IMR-90 (cell line): Measurements from ENCODE around the gene ST6GALNAC3. TPM values are rescaled to one million over a fixed set of nuclear protein-coding genes. Genes with fewer than 3 reads are reported as not detected.

Source experiments
- ATAC-seq: fragments of 200-7000 bp; cut with Tn5 transposase; 2 replicates; pipeline ENCODE4 v1.9.1; 2020; ENCODE audit warnings: low read depth, mild to moderate bottlenecking, moderate library complexity
- BruUV-seq: library from RNA; stranded (reverse); fragments of 400-500 nt; replicated peaks from 2 replicates; lab custom pipeline; 2021; lab: Mats Ljungman, UMichigan
- CTCF ChIA-PET: fragments of 300-600 bp; formaldehyde crosslinking; extraction: SDS; loops from one replicate; lab custom pipeline; 2021; ENCODE audit warnings: antibody characterized with exemption; lab: Yijun Ruan, JAX
- POLR2A ChIA-PET: fragments of 300-600 bp; sonication (Branson Sonifier 250); formaldehyde crosslinking; loops from one replicate; lab custom pipeline; 2022; ENCODE audit warnings: antibody characterized with exemption; ENCODE audit not compliant: unreplicated experiment; lab: Charles Lee
- DNase-seq: peaks from one replicate; pipeline ENCODE4 v3.0.0; 2013
- H2AFZ ChIP-seq: replicated peaks from 2 replicates; pipeline ENCODE3; 2013; ENCODE audit warnings: low read length, mild to moderate bottlenecking; ENCODE audit not compliant: poor library complexity
- H2AK5ac ChIP-seq: 2 replicates; pipeline ENCODE4 v1.6.1; 2013; ENCODE audit warnings: low read depth, low read length, inconsistent platforms
- H2AK9ac ChIP-seq: replicated peaks from 2 replicates; pipeline ENCODE3; 2013; ENCODE audit warnings: mild to moderate bottlenecking, low read depth, low read length, moderate library complexity; ENCODE audit not compliant: poor library complexity
- H2BK120ac ChIP-seq: 2 replicates; pipeline ENCODE4 v1.6.1; 2013; ENCODE audit warnings: low read depth, low read length, inconsistent platforms
- H2BK15ac ChIP-seq: 3 replicates; pipeline ENCODE4 v1.6.1; 2013; ENCODE audit warnings: low read depth, low read length, inconsistent platforms
- H2BK20ac ChIP-seq: 2 replicates; pipeline ENCODE4 v1.6.1; 2013; ENCODE audit warnings: low read depth, mild to moderate bottlenecking, inconsistent platforms, low read length, moderate library complexity
- H2BK5ac ChIP-seq: 2 replicates; pipeline ENCODE4 v1.6.1; 2013; ENCODE audit warnings: mild to moderate bottlenecking, low read depth, low read length, inconsistent platforms; ENCODE audit not compliant: poor library complexity, severe bottlenecking
- H3K14ac ChIP-seq: replicated peaks from 2 replicates; pipeline ENCODE4 v1.6.1; 2013; ENCODE audit warnings: low read depth, low read length, inconsistent platforms
- H3K18ac ChIP-seq: 2 replicates; pipeline ENCODE4 v1.6.1; 2013; ENCODE audit warnings: low read depth, low read length, control low read depth
- H3K23ac ChIP-seq: 2 replicates; pipeline ENCODE4 v1.6.1; 2013; ENCODE audit warnings: low read depth, low read length, inconsistent platforms
- H3K27ac ChIP-seq: 2 replicates; pipeline ENCODE4 v1.5.1; 2013; ENCODE audit warnings: mild to moderate bottlenecking, control low read depth, low read length; ENCODE audit not compliant: insufficient read depth
- H3K27me3 ChIP-seq: 2 replicates; pipeline ENCODE4 v1.6.1; 2013; ENCODE audit warnings: low read length; ENCODE audit not compliant: control insufficient read depth, insufficient read depth
- H3K36me3 ChIP-seq: 2 replicates; pipeline ENCODE4 v1.6.1; 2013; ENCODE audit warnings: low read length, mixed read lengths; ENCODE audit not compliant: control insufficient read depth, insufficient read depth
- H3K4ac ChIP-seq: 2 replicates; pipeline ENCODE4 v1.6.1; 2013; ENCODE audit warnings: low read depth, low read length, inconsistent platforms
- H3K4me1 ChIP-seq: 2 replicates; pipeline ENCODE4 v1.6.1; 2013; ENCODE audit warnings: low read length, mixed read lengths; ENCODE audit not compliant: control insufficient read depth, insufficient read depth
- H3K4me2 ChIP-seq: 2 replicates; pipeline ENCODE4 v1.6.1; 2013; ENCODE audit warnings: low read depth, mild to moderate bottlenecking, control low read depth, low read length, moderate library complexity
- H3K4me3 ChIP-seq: 2 replicates; pipeline ENCODE4 v1.5.1; 2013; ENCODE audit warnings: low read depth, mild to moderate bottlenecking, control low read depth, low read length, moderate library complexity; ENCODE audit not compliant: insufficient read depth
- H3K56ac ChIP-seq: 2 replicates; pipeline ENCODE4 v1.6.1; 2013; ENCODE audit warnings: low read length, inconsistent platforms; ENCODE audit not compliant: insufficient read depth; ENCODE audit errors: extremely low read depth
- H3K79me1 ChIP-seq, 2 experiments: 2 replicates each; pipeline ENCODE4 v1.6.1; 2013; ENCODE audit warnings: low read length in 2 of 2, inconsistent platforms in 1 of 2, low read depth in 1 of 2
- H3K9ac ChIP-seq: 2 replicates; pipeline ENCODE4 v1.6.1; 2013; ENCODE audit warnings: low read depth, low read length, control low read depth
- H3K9me1 ChIP-seq: 2 replicates; pipeline ENCODE4 v1.6.1; 2013; ENCODE audit warnings: low read length, inconsistent platforms; ENCODE audit not compliant: insufficient read depth
- H3K9me3 ChIP-seq: 2 replicates; pipeline ENCODE4 v1.6.1; 2013; ENCODE audit warnings: low read length; ENCODE audit not compliant: control insufficient read depth, insufficient read depth
- H4K20me1 ChIP-seq: 2 replicates; pipeline ENCODE4 v1.6.1; 2013; ENCODE audit warnings: low read length, inconsistent platforms; ENCODE audit not compliant: insufficient read depth
- H4K5ac ChIP-seq: 2 replicates; pipeline ENCODE4 v1.6.1; 2013; ENCODE audit warnings: mild to moderate bottlenecking, low read depth, low read length, control low read depth
- H4K8ac ChIP-seq, 2 experiments: 2 replicates each; pipeline ENCODE4 v1.6.1; 2013; ENCODE audit warnings: low read depth in 2 of 2, low read length in 2 of 2, control low read depth in 1 of 2, inconsistent platforms in 1 of 2
- H4K91ac ChIP-seq: 2 replicates; pipeline ENCODE4 v1.6.1; 2013; ENCODE audit warnings: low read depth, low read length, inconsistent platforms; ENCODE audit not compliant: insufficient read depth
- BHLHE40 ChIP-seq: fragments of 150-350 bp; IDR thresholded peaks from 2 replicates; pipeline ENCODE4 v1.6.1; 2016; ENCODE audit warnings: mild to moderate bottlenecking, low read depth, low read length
- CEBPB ChIP-seq: IDR thresholded peaks from 2 replicates; pipeline ENCODE4 v1.6.1; 2012; ENCODE audit warnings: low read depth, low read length, improper control_type of control experiment
- CHD1 ChIP-seq: IDR thresholded peaks from 2 replicates; pipeline ENCODE4 v1.6.1; 2012; ENCODE audit warnings: low read depth, low read length, improper control_type of control experiment
- FOS ChIP-seq: fragments of 150-350 bp; IDR thresholded peaks from 2 replicates; pipeline ENCODE4 v1.6.1; 2016; ENCODE audit warnings: low read depth, low read length
- MAFK ChIP-seq: IDR thresholded peaks from 2 replicates; pipeline ENCODE4 v1.6.1; 2012; ENCODE audit warnings: low read depth, low read length, improper control_type of control experiment
- MAZ ChIP-seq: IDR thresholded peaks from 2 replicates; pipeline ENCODE4 v1.6.1; 2012; ENCODE audit warnings: low read depth, mild to moderate bottlenecking, low read length, improper control_type of control experiment, moderate library complexity, borderline replicate concordance
- MXI1 ChIP-seq: IDR thresholded peaks from 2 replicates; pipeline ENCODE4 v1.6.1; 2012; ENCODE audit warnings: low read depth, mild to moderate bottlenecking, low read length, moderate library complexity, borderline replicate concordance
- NFE2L2 ChIP-seq: fragments of 150-350 bp; IDR thresholded peaks from 2 replicates; pipeline ENCODE4 v1.6.1; 2016; ENCODE audit warnings: low read depth, mild to moderate bottlenecking, low read length
- POLR2A ChIP-seq: IDR thresholded peaks from 2 replicates; pipeline ENCODE4 v1.6.1; 2012; ENCODE audit warnings: mild to moderate bottlenecking, low read depth, low read length
- RAD21 ChIP-seq: IDR thresholded peaks from 2 replicates; pipeline ENCODE4 v1.6.1; 2012; ENCODE audit warnings: low read length, improper control_type of control experiment
- RCOR1 ChIP-seq: IDR thresholded peaks from 2 replicates; pipeline ENCODE4 v1.6.1; 2012; ENCODE audit warnings: mild to moderate bottlenecking, low read length, improper control_type of control experiment; ENCODE audit not compliant: insufficient replicate concordance
- RFX5 ChIP-seq: IDR thresholded peaks from 2 replicates; pipeline ENCODE4 v1.8.0; 2012; ENCODE audit warnings: low read depth, mild to moderate bottlenecking, low read length, moderate library complexity
- SMC3 ChIP-seq: fragments of 150-350 bp; IDR thresholded peaks from 2 replicates; pipeline ENCODE4 v1.6.1; 2016; ENCODE audit warnings: low read depth, mild to moderate bottlenecking, antibody characterized with exemption, low read length, moderate library complexity
- WGBS, 2 experiments: methylation state at CpG; one replicate each; pipeline versions ENCODE4 v1.1.5 to v1.1.7; 2013; ENCODE audit warnings: missing lambda C conversion rate in 2 of 2; ENCODE audit not compliant: insufficient read length in 1 of 2; ENCODE audit errors: extremely low coverage in 2 of 2; 5-methylcytosine and 5-hydroxymethylcytosine counted together
- dilution Hi-C: fragments of 300-500 bp; cut with HindIII; formaldehyde crosslinking; loops from one replicate; pipeline ENCODE4 v1.14.3; 2018; ENCODE audit warnings: low sequenced_read_pairs; ENCODE audit not compliant: unreplicated experiment
- in situ Hi-C: fragments of 300-500 bp; cut with MboI; formaldehyde crosslinking; loops from 3 replicates; pipeline ENCODE4 v1.14.3; 2019; ENCODE audit warnings: low sequenced_read_pairs, inconsistent platforms, mixed read lengths
- intact Hi-C: fragments of 100-400 bp; cut with micrococcal nuclease; formaldehyde crosslinking; loops from 2 replicates; pipeline ENCODE4 v1.10.0; 2022
- polyA plus RNA-seq, 3 experiments: library from polyadenylated mRNA; depleted of rRNA; stranded (reverse); fragments of >200 nt; gene quantifications; 2 replicates each; pipeline ENCODE4 v1.2.3, GENCODE V29; 2012; ENCODE audit warnings: low replicate concordance in 1 of 3
- total RNA-seq: library from RNA; depleted of rRNA; stranded (reverse); fragments of >200 nt; gene quantifications from 2 replicates; pipeline ENCODE4 v1.2.3, GENCODE V29; 2012
- TF ChIP-seq, protein P1 (sequence below): conservative IDR thresholded peaks from 2 replicates; pipeline ENCODE4 v1.5.1; 2012; ENCODE audit warnings: mild to moderate bottlenecking, low read depth, low read length, improper control_type of control experiment
- TF ChIP-seq, protein P2 (sequence below): fragments of 150-350 bp; IDR thresholded peaks from 2 replicates; pipeline ENCODE4 v1.6.1; 2016; ENCODE audit warnings: low read depth, mild to moderate bottlenecking, low read length, moderate library complexity, borderline replicate concordance
- TF ChIP-seq, protein P3 (sequence below): fragments of 150-350 bp; IDR thresholded peaks from 2 replicates; pipeline ENCODE4 v1.6.1; 2017; ENCODE audit warnings: mild to moderate bottlenecking, antibody characterized with exemption, low read length, low read depth

The ST6GALNAC3 gene
- total and polyA plus RNA-seq, 2 of the 4 experiments (the other 2 are of a cell fraction): 0.65 to 1.3 TPM

DNA sequence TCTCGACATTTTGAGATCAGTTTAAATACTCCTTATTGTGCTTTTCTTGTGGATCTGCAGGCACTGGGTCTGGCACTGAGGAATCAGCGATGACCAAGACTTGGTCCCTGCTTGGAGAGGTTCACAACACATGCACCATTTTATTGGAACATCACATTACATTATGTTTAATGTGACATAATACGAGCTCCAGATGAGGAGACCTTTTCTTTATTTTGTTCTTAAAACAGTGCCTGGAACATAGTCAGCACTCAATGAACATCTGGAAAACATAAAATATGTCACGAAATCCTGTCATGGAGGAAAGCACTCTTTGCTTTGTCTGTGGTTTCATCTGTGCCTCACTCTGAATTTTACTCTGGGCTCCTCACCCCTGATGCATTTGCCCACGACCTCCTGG lies 110.7 kb downstream of the ST6GALNAC3 start:
- Histone ChIP-seq H3K36me3 (no peaks in the 10 kb centered on the region), H3K79me1 (no peaks in the 10 kb centered on the region), H3K56ac (no peak overlapping the region), H3K27me3 (no peaks in the 10 kb centered on the region), H4K5ac (no peak overlapping the region), H2AK9ac (no peak overlapping the region), H3K14ac (no peak overlapping the region), H3K4me3 (no peak overlapping the region), H2BK5ac (no peak overlapping the region), H4K8ac (no peak overlapping the region), H3K9me1 (no peaks in the 10 kb centered on the region), H4K91ac (no peak overlapping the region), H3K18ac (no peak overlapping the region), H4K20me1 (no peaks in the 10 kb centered on the region), H3K23ac (no peak overlapping the region), H2BK20ac (no peak overlapping the region), H2AFZ (no peak overlapping the region), H3K27ac (no peak overlapping the region), H3K9ac (no peak overlapping the region), H2BK15ac (no peak overlapping the region), H3K4ac (no peak overlapping the region), H2BK120ac (no peak overlapping the region), H2AK5ac (no peak overlapping the region), H3K9me3 (no peaks in the 10 kb centered on the region), H3K4me2 (no peak overlapping the region), H3K4me1 (no peaks in the 10 kb centered on the region)
- TF ChIP-seq RCOR1: no peak
- TF ChIP-seq, protein P1, sequence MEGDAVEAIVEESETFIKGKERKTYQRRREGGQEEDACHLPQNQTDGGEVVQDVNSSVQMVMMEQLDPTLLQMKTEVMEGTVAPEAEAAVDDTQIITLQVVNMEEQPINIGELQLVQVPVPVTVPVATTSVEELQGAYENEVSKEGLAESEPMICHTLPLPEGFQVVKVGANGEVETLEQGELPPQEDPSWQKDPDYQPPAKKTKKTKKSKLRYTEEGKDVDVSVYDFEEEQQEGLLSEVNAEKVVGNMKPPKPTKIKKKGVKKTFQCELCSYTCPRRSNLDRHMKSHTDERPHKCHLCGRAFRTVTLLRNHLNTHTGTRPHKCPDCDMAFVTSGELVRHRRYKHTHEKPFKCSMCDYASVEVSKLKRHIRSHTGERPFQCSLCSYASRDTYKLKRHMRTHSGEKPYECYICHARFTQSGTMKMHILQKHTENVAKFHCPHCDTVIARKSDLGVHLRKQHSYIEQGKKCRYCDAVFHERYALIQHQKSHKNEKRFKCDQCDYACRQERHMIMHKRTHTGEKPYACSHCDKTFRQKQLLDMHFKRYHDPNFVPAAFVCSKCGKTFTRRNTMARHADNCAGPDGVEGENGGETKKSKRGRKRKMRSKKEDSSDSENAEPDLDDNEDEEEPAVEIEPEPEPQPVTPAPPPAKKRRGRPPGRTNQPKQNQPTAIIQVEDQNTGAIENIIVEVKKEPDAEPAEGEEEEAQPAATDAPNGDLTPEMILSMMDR: no peak
- no peak for TF ChIP-seq BHLHE40
- no peak for TF ChIP-seq FOS
- TF ChIP-seq MAZ: no peak
- TF ChIP-seq, protein P2, sequence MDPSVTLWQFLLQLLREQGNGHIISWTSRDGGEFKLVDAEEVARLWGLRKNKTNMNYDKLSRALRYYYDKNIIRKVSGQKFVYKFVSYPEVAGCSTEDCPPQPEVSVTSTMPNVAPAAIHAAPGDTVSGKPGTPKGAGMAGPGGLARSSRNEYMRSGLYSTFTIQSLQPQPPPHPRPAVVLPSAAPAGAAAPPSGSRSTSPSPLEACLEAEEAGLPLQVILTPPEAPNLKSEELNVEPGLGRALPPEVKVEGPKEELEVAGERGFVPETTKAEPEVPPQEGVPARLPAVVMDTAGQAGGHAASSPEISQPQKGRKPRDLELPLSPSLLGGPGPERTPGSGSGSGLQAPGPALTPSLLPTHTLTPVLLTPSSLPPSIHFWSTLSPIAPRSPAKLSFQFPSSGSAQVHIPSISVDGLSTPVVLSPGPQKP: no peak
- TF ChIP-seq MXI1: no peak
- no peak for TF ChIP-seq RAD21
- no peak for TF ChIP-seq CHD1
- TF ChIP-seq, protein P3, sequence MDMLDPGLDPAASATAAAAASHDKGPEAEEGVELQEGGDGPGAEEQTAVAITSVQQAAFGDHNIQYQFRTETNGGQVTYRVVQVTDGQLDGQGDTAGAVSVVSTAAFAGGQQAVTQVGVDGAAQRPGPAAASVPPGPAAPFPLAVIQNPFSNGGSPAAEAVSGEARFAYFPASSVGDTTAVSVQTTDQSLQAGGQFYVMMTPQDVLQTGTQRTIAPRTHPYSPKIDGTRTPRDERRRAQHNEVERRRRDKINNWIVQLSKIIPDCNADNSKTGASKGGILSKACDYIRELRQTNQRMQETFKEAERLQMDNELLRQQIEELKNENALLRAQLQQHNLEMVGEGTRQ: no peak
- no peak for TF ChIP-seq RFX5
- TF ChIP-seq CEBPB: no peak
- TF ChIP-seq NFE2L2: no peak
- no peak for TF ChIP-seq POLR2A
- TF ChIP-seq MAFK: no peak
- no peak for TF ChIP-seq SMC3
- ChIA-PET CTCF (no interaction called here), POLR2A (no interaction called here)
- dilution Hi-C loops: no loop called here
- intact Hi-C loops: no loop called here
- BruUV-seq: no TSS peak
- 43% methylated on average over 1 of the region's 5 CpGs; no CpG with 5 or more reads in 1 of the 2 experiments for WGBS, 2 experiments
- in situ Hi-C loops: no loop called here
- no peak for ATAC-seq
- no peak for DNase-seq
